RWPE2 (cell line): ENCODE measurements around the gene LRRC15.

Experiments
- ATAC-seq: fragments of 200-7000 bp; cut with Tn5 transposase; 3 replicates; pipeline ENCODE4 v1.9.1; 2021; ENCODE audit warnings: low read depth
- DNase-seq: peaks from one replicate; pipeline ENCODE4 v3.0.0-alpha.2; 2020; ENCODE audit warnings: low spot score
- H3K27ac ChIP-seq: fragments of 450-650 bp; 2 replicates; pipeline ENCODE4 v1.5.1; 2017; ENCODE audit warnings: mild to moderate bottlenecking; ENCODE audit not compliant: poor library complexity, severe bottlenecking
- H3K27me3 ChIP-seq: fragments of 250-450 bp; sonication (Bioruptor Pico); 2 replicates; pipeline ENCODE4 v1.5.1; 2021; ENCODE audit warnings: mild to moderate bottlenecking, moderate library complexity; ENCODE audit not compliant: insufficient read depth, poor library complexity, severe bottlenecking
- H3K36me3 ChIP-seq: fragments of 250-450 bp; sonication (Bioruptor Pico); 2 replicates; pipeline ENCODE4 v1.5.1; 2020; ENCODE audit warnings: low read depth, mild to moderate bottlenecking, moderate library complexity
- H3K4me1 ChIP-seq: fragments of 250-450 bp; sonication (Bioruptor Pico); 2 replicates; pipeline ENCODE4 v1.5.1; 2021; ENCODE audit warnings: mild to moderate bottlenecking, moderate library complexity; ENCODE audit not compliant: insufficient read depth, poor library complexity, severe bottlenecking
- H3K4me3 ChIP-seq: fragments of 250-450 bp; sonication (Bioruptor Pico); 2 replicates; pipeline ENCODE4 v1.5.1; 2021; ENCODE audit warnings: mild to moderate bottlenecking, moderate library complexity; ENCODE audit not compliant: severe bottlenecking
- H3K9me3 ChIP-seq: fragments of 250-450 bp; sonication (Bioruptor Pico); 2 replicates; pipeline ENCODE4 v1.5.1; 2021; ENCODE audit warnings: mild to moderate bottlenecking, moderate library complexity; ENCODE audit not compliant: severe bottlenecking
- TF ChIP-seq, protein P1 (sequence below): fragments of 450-650 bp; IDR thresholded peaks from one replicate; pipeline ENCODE4 v1.5.1; 2017; ENCODE audit warnings: mild to moderate bottlenecking, moderate library complexity; ENCODE audit not compliant: poor library complexity, severe bottlenecking

Gene LRRC15

DNA sequence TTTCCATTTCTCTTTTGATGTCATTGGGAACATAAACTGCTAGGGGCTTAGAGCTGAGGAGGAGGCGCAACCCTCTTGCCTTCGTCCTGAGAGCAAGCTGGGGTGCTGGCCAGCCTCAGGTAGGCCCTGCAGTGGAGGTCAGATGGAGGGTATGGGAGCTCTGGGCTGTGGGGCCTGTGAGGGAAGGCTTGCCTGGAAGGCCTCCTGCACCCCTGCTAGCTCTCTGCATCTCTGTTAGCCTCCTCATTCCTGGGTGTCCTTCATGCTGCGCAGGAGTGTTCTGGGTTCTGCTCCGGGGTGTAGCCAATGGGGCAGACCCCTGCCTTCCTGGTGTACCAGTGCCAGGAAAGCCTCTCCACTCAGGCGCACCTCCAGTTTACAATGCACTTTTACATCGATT, 17.7 kb upstream of the LRRC15 start:
- ATAC-seq: no peak

DNA sequence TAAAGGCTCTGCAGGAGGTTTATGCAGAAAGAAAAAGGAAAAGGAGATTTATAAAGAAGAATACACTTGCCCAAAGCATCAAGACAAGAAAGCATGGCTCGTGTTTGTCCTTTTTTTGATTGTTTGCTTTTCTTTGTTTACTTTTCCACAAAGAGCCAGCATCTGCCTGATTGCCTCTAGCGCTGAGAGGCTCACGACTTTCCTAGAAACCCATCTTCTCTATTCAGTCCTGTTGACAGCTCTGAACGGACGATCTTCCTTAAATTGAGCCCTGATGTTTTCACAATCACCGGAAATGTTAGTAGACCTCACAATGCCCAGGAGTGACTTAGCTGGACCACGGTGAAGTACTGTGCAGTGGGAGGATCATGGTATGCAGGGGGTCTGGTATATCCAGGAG, 17.1 kb upstream of the LRRC15 start:
- H3K36me3 ChIP-seq: no peaks in the 10 kb centered on the region
- H3K4me1 ChIP-seq: no peaks in the 10 kb centered on the region
- no peaks in the 10 kb centered on the region for H3K9me3 ChIP-seq
- no peak for ATAC-seq
- H3K27ac ChIP-seq: no peak overlapping the region
- DNase-seq: no peak
- H3K4me3 ChIP-seq: no peak overlapping the region
- TF ChIP-seq, protein P1, sequence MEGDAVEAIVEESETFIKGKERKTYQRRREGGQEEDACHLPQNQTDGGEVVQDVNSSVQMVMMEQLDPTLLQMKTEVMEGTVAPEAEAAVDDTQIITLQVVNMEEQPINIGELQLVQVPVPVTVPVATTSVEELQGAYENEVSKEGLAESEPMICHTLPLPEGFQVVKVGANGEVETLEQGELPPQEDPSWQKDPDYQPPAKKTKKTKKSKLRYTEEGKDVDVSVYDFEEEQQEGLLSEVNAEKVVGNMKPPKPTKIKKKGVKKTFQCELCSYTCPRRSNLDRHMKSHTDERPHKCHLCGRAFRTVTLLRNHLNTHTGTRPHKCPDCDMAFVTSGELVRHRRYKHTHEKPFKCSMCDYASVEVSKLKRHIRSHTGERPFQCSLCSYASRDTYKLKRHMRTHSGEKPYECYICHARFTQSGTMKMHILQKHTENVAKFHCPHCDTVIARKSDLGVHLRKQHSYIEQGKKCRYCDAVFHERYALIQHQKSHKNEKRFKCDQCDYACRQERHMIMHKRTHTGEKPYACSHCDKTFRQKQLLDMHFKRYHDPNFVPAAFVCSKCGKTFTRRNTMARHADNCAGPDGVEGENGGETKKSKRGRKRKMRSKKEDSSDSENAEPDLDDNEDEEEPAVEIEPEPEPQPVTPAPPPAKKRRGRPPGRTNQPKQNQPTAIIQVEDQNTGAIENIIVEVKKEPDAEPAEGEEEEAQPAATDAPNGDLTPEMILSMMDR: no peak
- H3K27me3 ChIP-seq: no peaks in the 10 kb centered on the region

More for the DNA sequence above, 17.7 kb upstream of the LRRC15 start:
- H3K27me3 ChIP-seq: no peaks in the 10 kb centered on the region
- H3K9me3 ChIP-seq: no peaks in the 10 kb centered on the region
- no peak for DNase-seq
- no peaks in the 10 kb centered on the region for H3K36me3 ChIP-seq
- H3K4me1 ChIP-seq: no peaks in the 10 kb centered on the region
- TF ChIP-seq, protein P1: no peak
- H3K4me3 ChIP-seq: no peak overlapping the region
- no peak overlapping the region for H3K27ac ChIP-seq

DNA sequence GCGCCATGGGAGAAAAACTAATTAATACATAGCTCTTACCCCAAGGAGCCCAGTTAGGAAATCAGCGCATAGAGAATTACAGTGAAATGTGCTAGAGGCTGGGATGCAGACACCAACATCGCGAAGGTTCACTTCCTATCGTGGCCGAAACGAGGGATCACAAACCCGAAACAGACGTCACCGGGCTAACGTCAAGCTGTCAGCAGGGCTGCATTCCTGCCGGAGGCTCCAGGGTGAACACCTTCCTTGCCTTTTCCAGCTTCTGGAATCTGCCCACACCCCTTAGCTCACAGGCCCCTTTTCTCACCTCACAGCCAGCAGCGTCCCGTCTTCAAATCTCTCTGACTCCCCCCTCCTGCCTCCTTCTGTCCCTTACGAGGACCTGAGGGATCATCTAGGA, 16.5 kb upstream of the LRRC15 start:
- Histone ChIP-seq H3K4me3 (no peak overlapping the region), H3K27ac (no peak overlapping the region), H3K27me3 (no peaks in the 10 kb centered on the region), H3K4me1 (no peaks in the 10 kb centered on the region), H3K36me3 (no peaks in the 10 kb centered on the region), H3K9me3 (no peaks in the 10 kb centered on the region)
- TF ChIP-seq, protein P1: no peak
- ATAC-seq (no peak), DNase-seq (no peak)

DNA sequence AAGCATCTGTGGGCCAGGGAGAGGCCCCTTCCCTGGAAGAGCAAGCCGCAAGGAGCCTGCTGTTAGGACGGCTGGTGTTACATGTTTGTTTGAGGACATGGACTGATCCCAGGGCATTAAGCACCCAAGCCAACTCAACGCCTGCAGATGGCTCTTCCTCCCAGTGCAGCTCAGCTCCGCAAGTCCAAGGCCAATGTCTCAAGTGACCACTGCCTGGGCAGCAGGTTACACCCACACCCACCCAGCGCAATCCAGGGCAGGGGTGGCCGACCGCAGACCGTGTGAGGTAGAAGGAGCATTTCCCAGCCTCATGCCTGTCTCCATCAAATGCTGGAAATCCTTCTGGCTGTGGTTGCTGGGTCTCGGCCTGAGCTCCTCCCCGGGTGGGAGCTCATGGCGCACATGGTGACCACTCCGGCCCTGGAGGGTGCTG, 15.0 kb upstream of the LRRC15 start:
- no peak overlapping the region for H3K4me3 ChIP-seq
- DNase-seq: no peak
- no peaks in the 10 kb centered on the region for H3K4me1 ChIP-seq
- H3K36me3 ChIP-seq: no peaks in the 10 kb centered on the region
- H3K27ac ChIP-seq: no peak overlapping the region
- TF ChIP-seq, protein P1: no peak
- no peaks in the 10 kb centered on the region for H3K9me3 ChIP-seq
- no peak for ATAC-seq
- no peaks in the 10 kb centered on the region for H3K27me3 ChIP-seq

DNA sequence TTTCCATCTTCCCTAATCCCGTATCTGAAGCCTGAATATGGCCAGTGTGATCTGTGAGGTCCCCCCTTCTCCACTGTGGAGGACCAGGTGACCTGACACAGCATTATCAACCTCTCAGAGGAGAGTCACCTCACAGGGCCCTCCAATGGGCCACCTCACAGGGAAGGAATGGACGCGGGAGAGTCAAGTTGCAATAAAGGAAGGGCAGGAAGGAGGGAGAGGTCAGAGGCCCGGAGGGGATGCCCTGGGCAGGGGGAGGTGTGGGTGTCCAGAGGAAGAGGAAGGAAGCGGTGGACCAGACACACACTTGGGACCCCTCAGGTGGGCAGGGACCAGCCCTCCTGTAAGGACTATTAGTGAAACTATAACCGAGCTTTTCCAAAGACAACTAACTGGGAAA, 14.6 kb upstream of the LRRC15 start:
- H3K4me1 ChIP-seq: no peaks in the 10 kb centered on the region
- H3K27me3 ChIP-seq: no peaks in the 10 kb centered on the region
- DNase-seq (no peak), ATAC-seq (no peak)
- no peaks in the 10 kb centered on the region for H3K9me3 ChIP-seq
- no peak overlapping the region for H3K27ac ChIP-seq
- no peak overlapping the region for H3K4me3 ChIP-seq
- no peaks in the 10 kb centered on the region for H3K36me3 ChIP-seq
- TF ChIP-seq, protein P1: no peak
